GM18505 (cell line): ENCODE measurements around the gene ADIG.

Experiments used
- ATAC-seq: cut with Tn5 transposase; IDR thresholded peaks from one replicate; pipeline ENCODE4 v1.9.1; 2021; ENCODE audit not compliant: unreplicated experiment
- POLR2A ChIP-seq: IDR thresholded peaks from 4 replicates; pipeline ENCODE4 v1.6.1; 2011; ENCODE audit warnings: borderline replicate concordance; ENCODE audit not compliant: insufficient read depth, insufficient read length; ENCODE audit errors: extremely low read depth

ADIG gene

GRCh38 chr20:38623061-38623460 is 42.1 kb downstream of the ADIG start:
- no peak for ATAC-seq

GRCh38 chr20:38624084-38624483 is 43.1 kb downstream of the ADIG start:
- TF ChIP-seq POLR2A, result no peak
- ATAC-seq, result no peak

More at GRCh38 chr20:38623061-38623460, 42.1 kb downstream of the ADIG start:
- no peak for TF ChIP-seq POLR2A

- TF ChIP-seq POLR2A, result no peak
These were observed 44.9 kb downstream of the ADIG start for GRCh38 chr20:38625896-38626295.

GRCh38 chr20:38626921-38627659 is 46.1 kb downstream of the ADIG start:
- ATAC-seq, result no peak
- TF ChIP-seq POLR2A, result no peak

More at GRCh38 chr20:38625896-38626295, 44.9 kb downstream of the ADIG start:
- no peak for ATAC-seq

- TF ChIP-seq POLR2A, result no peak
- no peak for ATAC-seq
These were observed 47.8 kb downstream of the ADIG start for GRCh38 chr20:38628580-38629470.

GRCh38 chr20:38629979-38630378 is 49.0 kb downstream of the ADIG start:
- no peak for ATAC-seq
- TF ChIP-seq POLR2A, result no peak

GRCh38 chr20:38630727-38631126 is 49.7 kb downstream of the ADIG start:
- TF ChIP-seq POLR2A, result no peak
- ATAC-seq, result no peak

GRCh38 chr20:38631155-38632022 is 50.4 kb downstream of the ADIG start:
- no peak for TF ChIP-seq POLR2A
- no peak for ATAC-seq

- TF ChIP-seq POLR2A, result no peak
- ATAC-seq, result no peak
These were observed 52.6 kb downstream of the ADIG start for GRCh38 chr20:38633577-38634093.

GRCh38 chr20:38635721-38636288 is 54.8 kb downstream of the ADIG start:
- no peak for ATAC-seq
- no peak for TF ChIP-seq POLR2A
